HCT116 (cell line): ENCODE results near the gene KCNAB2.

Experiments used
- EZH2 ChIP-seq: fragments of 200-600 bp; sonication (generic); IDR thresholded peaks from 2 replicates; pipeline ENCODE4 v1.6.1; 2017; ENCODE audit warnings: antibody characterized with exemption, mixed run types
- JUND ChIP-seq: IDR thresholded peaks from 2 replicates; pipeline ENCODE4 v1.6.1; 2012
- POLR2A ChIP-seq: IDR thresholded peaks from 2 replicates; pipeline ENCODE4 v1.7.0; 2011; ENCODE audit warnings: borderline replicate concordance; ENCODE audit not compliant: insufficient read depth, insufficient read length; ENCODE audit errors: extremely low read depth
- POLR2AphosphoS5 ChIP-seq: IDR thresholded peaks from 2 replicates; pipeline ENCODE4 v1.6.1; 2011; ENCODE audit warnings: mild to moderate bottlenecking, low read depth, low read length, moderate library complexity
- SP1 ChIP-seq: IDR thresholded peaks from 2 replicates; pipeline ENCODE4 v1.6.1; 2012; ENCODE audit warnings: low read depth
- TCF7L2 ChIP-seq: IDR thresholded peaks from 2 replicates; pipeline ENCODE4 v1.7.0; 2011; ENCODE audit warnings: borderline replicate concordance, inconsistent platforms; ENCODE audit not compliant: insufficient read depth, insufficient read length; ENCODE audit errors: extremely low read depth
- ZNF274 ChIP-seq: fragments of 200-500 bp; sonication (Bioruptor generic); IDR thresholded peaks from 2 replicates; pipeline ENCODE4 v1.6.1; 2014; ENCODE audit warnings: mild to moderate bottlenecking, low read depth, low read length, inconsistent platforms
- TF ChIP-seq, protein P1 (sequence below), 3 experiments: fragments of 200-600 bp in 1 of 3; sonication (generic) in 1 of 3; IDR thresholded peaks in 2 of 3; conservative IDR thresholded peaks in 1 of 3; 2 replicates each; pipeline ENCODE4 v1.5.1; 2012 to 2017; ENCODE audit warnings: low read depth in 2 of 3, low read length in 2 of 3, antibody characterized with exemption in 1 of 3, borderline replicate concordance in 1 of 3, control low read depth in 1 of 3, mild to moderate bottlenecking in 1 of 3, mixed read lengths in 1 of 3, mixed run types in 1 of 3, moderate library complexity in 1 of 3; ENCODE audit not compliant: insufficient read depth in 1 of 3
- TF ChIP-seq, protein P2 (sequence below): IDR thresholded peaks from 2 replicates; pipeline ENCODE4 v1.6.1; 2012; ENCODE audit warnings: low read depth

DNA sequence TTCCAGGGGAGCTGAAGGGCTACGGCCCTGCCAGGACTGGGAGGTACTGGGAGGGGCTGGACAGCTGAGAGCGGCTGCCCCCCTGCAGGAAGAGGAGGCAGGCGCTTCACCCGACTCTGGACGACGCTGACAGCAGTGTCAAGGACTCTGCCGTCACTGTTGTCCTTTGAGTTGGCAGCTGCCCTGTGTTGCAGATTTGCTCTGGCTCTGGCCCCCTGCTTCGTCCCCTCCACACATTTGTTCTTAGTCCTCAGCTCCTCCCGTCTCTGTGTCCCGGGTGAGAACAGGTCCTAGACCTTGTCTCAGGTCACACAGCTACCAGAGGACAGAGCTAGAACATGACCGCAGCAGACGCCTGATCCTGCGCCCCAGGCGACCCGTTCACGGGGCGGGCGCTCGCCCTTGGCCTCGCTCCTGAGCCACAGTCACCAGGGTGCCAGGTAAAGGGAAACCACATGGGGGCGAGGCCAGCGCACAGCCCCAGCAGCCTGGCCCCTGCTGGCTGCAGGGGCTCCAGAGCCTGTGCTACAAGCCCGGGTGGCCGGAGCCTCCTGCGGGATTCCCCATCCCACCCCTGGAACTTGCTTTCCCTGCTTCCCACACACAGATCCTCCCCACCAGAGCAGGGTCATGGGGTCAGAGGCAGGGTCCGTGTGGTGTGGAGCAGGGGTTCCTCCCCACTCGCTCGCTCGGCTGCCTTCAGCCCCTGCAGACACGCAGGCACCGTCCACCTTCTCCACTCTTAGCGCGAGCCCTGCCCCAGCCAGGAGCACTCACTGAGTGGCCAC is 42.8 kb upstream of the KCNAB2 start:
- TF ChIP-seq, protein P1, sequence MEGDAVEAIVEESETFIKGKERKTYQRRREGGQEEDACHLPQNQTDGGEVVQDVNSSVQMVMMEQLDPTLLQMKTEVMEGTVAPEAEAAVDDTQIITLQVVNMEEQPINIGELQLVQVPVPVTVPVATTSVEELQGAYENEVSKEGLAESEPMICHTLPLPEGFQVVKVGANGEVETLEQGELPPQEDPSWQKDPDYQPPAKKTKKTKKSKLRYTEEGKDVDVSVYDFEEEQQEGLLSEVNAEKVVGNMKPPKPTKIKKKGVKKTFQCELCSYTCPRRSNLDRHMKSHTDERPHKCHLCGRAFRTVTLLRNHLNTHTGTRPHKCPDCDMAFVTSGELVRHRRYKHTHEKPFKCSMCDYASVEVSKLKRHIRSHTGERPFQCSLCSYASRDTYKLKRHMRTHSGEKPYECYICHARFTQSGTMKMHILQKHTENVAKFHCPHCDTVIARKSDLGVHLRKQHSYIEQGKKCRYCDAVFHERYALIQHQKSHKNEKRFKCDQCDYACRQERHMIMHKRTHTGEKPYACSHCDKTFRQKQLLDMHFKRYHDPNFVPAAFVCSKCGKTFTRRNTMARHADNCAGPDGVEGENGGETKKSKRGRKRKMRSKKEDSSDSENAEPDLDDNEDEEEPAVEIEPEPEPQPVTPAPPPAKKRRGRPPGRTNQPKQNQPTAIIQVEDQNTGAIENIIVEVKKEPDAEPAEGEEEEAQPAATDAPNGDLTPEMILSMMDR (IDR thresholded peaks at IDR 0.05 in 2 of 3, conservative IDR thresholded peaks at IDR 0.05 in 1 of 3; ENCODE audit: borderline replicate concordance in 1 of 3, insufficient read depth in 1 of 3, low read depth in 2 of 3, low read length in 2 of 3): no peak
- TF ChIP-seq POLR2AphosphoS5 (no peak), EZH2 (no peak), JUND (no peak), ZNF274 (no peak), SP1 (no peak), TCF7L2 (no peak), POLR2A (no peak)
- TF ChIP-seq, protein P2, sequence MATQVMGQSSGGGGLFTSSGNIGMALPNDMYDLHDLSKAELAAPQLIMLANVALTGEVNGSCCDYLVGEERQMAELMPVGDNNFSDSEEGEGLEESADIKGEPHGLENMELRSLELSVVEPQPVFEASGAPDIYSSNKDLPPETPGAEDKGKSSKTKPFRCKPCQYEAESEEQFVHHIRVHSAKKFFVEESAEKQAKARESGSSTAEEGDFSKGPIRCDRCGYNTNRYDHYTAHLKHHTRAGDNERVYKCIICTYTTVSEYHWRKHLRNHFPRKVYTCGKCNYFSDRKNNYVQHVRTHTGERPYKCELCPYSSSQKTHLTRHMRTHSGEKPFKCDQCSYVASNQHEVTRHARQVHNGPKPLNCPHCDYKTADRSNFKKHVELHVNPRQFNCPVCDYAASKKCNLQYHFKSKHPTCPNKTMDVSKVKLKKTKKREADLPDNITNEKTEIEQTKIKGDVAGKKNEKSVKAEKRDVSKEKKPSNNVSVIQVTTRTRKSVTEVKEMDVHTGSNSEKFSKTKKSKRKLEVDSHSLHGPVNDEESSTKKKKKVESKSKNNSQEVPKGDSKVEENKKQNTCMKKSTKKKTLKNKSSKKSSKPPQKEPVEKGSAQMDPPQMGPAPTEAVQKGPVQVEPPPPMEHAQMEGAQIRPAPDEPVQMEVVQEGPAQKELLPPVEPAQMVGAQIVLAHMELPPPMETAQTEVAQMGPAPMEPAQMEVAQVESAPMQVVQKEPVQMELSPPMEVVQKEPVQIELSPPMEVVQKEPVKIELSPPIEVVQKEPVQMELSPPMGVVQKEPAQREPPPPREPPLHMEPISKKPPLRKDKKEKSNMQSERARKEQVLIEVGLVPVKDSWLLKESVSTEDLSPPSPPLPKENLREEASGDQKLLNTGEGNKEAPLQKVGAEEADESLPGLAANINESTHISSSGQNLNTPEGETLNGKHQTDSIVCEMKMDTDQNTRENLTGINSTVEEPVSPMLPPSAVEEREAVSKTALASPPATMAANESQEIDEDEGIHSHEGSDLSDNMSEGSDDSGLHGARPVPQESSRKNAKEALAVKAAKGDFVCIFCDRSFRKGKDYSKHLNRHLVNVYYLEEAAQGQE: no peak
